Osteoblast (primary cell): Measurements from ENCODE around the gene MTFP1. TPM values are rescaled to one million over a fixed set of nuclear protein-coding genes. Genes with fewer than 3 reads are reported as not detected.
A peak's percentile ranks its signal among the peaks of the same experiment; 100 is the strongest.
"Not testable (repeated sequence)": the region's sequence is repeated elsewhere in the genome, so short reads cannot be mapped to it uniquely, and the experiment has no call there.

ENCODE experiments used
- DNase-seq: peaks from one replicate; pipeline ENCODE4 v3.0.0; 2011; ENCODE audit warnings: low spot score, mixed read lengths; ENCODE audit not compliant: insufficient read length; ENCODE audit errors: missing footprints
- H2AFZ ChIP-seq: 2 replicates; pipeline ENCODE4 v1.6.0; 2011; ENCODE audit warnings: mild to moderate bottlenecking, low read length
- H3K27ac ChIP-seq: 2 replicates; pipeline ENCODE4 v1.5.1; 2011; ENCODE audit warnings: mild to moderate bottlenecking, low read depth, low read length, moderate library complexity
- H3K27me3 ChIP-seq: 2 replicates; pipeline ENCODE4 v1.6.0; 2012; ENCODE audit warnings: mild to moderate bottlenecking, control low read depth, inconsistent platforms, low read length, moderate library complexity; ENCODE audit not compliant: insufficient read depth
- H3K36me3 ChIP-seq: 2 replicates; pipeline ENCODE4 v1.5.1; 2011; ENCODE audit warnings: mild to moderate bottlenecking, low read length, control low read depth, moderate library complexity; ENCODE audit not compliant: insufficient read depth
- H3K4me1 ChIP-seq: 2 replicates; pipeline ENCODE4 v1.5.1; 2011; ENCODE audit warnings: mild to moderate bottlenecking, low read length, control low read depth, moderate library complexity; ENCODE audit not compliant: insufficient read depth
- H3K4me2 ChIP-seq: 2 replicates; pipeline ENCODE4 v1.6.0; 2011; ENCODE audit warnings: mild to moderate bottlenecking, low read length; ENCODE audit not compliant: insufficient read depth
- H3K4me3 ChIP-seq: fragments of 200-600 bp; sonication (generic); 3 replicates; pipeline ENCODE4 v1.5.1; 2012; ENCODE audit warnings: mild to moderate bottlenecking, low read length, inconsistent platforms; ENCODE audit not compliant: insufficient read depth
- H3K79me2 ChIP-seq: 2 replicates; pipeline ENCODE4 v1.6.0; 2012; ENCODE audit warnings: mild to moderate bottlenecking, low read length, control low read depth, inconsistent platforms; ENCODE audit not compliant: insufficient read depth
- H3K9me3 ChIP-seq: 2 replicates; pipeline ENCODE4 v1.5.1; 2011; ENCODE audit warnings: low read depth, low read length, control low read depth
- H4K20me1 ChIP-seq: 2 replicates; pipeline ENCODE4 v1.6.0; 2012; ENCODE audit warnings: mild to moderate bottlenecking, low read length, control low read depth; ENCODE audit not compliant: insufficient read depth
- CTCF ChIP-seq: IDR thresholded peaks from 2 replicates; pipeline ENCODE4 v1.5.1; 2011; ENCODE audit warnings: mild to moderate bottlenecking, low read depth, low read length, moderate library complexity; ENCODE audit errors: extremely low read depth
- total RNA-seq: library from RNA; depleted of rRNA; stranded (reverse); fragments of >200 nt; gene quantifications from 2 replicates; pipeline ENCODE4 v1.2.3, GENCODE V29; 2012

MTFP1 gene
- total RNA-seq, 1 donor = 6.9 TPM

DNA sequence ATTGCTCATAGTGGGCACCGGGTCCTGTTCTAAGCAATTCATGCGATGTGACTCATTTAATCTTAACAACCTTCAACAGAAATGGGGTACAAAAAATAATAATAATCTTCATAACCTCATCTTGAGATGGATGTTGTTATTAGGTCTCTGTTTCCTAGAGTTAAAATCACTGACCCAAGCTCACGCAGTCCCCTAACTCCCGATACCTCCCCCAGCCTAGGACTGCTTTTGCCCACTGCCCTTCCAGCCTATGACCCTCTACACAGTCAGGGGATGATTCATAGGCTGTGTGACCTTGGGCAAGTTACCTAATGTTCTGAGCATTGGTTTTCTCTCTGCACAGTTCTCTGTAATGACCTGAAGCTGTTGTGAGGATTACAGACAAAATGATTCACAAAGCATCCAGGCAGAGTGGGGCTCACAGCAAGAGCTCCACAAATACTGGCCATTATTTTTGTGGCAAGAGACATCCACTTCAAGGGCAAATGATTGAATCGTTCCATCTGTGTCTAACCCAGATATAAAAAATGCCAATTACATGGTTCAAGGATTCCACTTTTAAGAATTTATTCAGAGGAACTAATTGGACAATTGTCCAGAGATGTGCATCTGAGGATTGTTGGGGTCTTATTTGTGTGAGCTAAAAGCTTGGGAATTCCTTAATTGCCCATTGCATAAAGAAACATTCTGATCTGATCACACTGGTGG, 20.0 kb downstream of the MTFP1 start:
- TF ChIP-seq CTCF = peak; percentile 2
- no peak for DNase-seq
- H4K20me1 ChIP-seq = no peaks in the 10 kb centered on the region

DNA sequence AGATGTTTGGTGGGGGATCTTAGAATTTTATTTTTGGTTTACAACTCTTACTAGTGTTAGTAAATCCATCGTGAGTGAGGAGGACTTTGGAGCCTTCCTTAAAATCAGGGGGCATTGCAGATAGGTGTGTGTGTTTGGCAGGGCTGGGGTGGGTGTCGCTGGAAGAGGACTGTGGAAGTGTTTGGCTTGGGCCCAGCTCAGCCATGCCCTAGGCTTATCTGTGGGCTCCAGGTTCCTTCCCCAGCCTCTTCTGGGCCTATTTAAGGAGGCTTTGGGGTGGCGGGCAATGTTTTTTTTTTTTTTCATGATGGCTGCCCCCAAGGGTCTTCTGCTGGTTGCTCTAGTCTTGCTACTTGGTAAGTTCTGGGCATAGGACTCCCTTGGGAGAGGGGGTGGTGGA, 22.1 kb downstream of the MTFP1 start:
- Histone ChIP-seq H3K9me3 (no peaks in the 10 kb centered on the region), H2AFZ (no peak overlapping the region), H4K20me1 (no peaks in the 10 kb centered on the region), H3K36me3 (no peaks in the 10 kb centered on the region), H3K4me1 (peaks cover 16% of the 10 kb centered on the region), H3K27ac (no peak overlapping the region), H3K4me2 (no peak overlapping the region), H3K79me2 (no peaks in the 10 kb centered on the region), H3K4me3 (no peak overlapping the region), H3K27me3 (no peaks in the 10 kb centered on the region)
- TF ChIP-seq CTCF = no peak
- no peak for DNase-seq

More for the DNA sequence above, 20.0 kb downstream of the MTFP1 start:
- H3K27me3 ChIP-seq = peaks cover 6% of the 10 kb centered on the region
- H2AFZ ChIP-seq = no peak overlapping the region
- H3K4me1 ChIP-seq = peaks cover 24% of the 10 kb centered on the region
- no peak overlapping the region for H3K4me3 ChIP-seq
- no peaks in the 10 kb centered on the region for H3K36me3 ChIP-seq
- H3K27ac ChIP-seq = no peak overlapping the region
- H3K79me2 ChIP-seq = no peaks in the 10 kb centered on the region
- peak overlapping the region; percentile 38 for H3K4me2 ChIP-seq
- no peaks in the 10 kb centered on the region for H3K9me3 ChIP-seq

DNA sequence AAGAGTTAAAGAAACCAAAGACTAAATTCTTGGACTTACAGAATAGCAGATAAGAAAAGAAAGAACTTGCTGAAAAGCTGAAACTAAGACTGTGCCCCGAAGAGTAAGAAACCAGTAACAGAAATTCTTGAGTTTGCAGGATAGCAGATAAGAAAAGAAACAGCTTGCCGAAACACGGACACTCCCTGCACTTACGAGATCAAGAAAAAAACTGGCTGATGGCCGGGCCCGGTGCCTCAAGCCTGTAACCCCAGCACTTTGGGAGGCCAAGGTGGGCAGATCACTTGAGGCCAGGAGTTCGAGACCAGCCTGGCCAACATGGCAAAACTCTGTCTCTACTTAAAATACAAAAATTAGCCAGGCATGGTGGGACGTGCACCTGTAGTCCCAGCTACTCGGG, 25.9 kb downstream of the MTFP1 start:
- H3K4me3 ChIP-seq, H3K9me3 ChIP-seq, DNase-seq: not testable (repeated sequence)

GRCh38 chr22:30452861-30453260, 27.3 kb downstream of the MTFP1 start:
- no peak overlapping the region for H3K4me3 ChIP-seq
- no peak overlapping the region for H3K4me2 ChIP-seq
- H3K79me2 ChIP-seq = no peaks in the 10 kb centered on the region
- no peak for TF ChIP-seq CTCF
- no peak overlapping the region for H2AFZ ChIP-seq
- no peak overlapping the region for H3K27ac ChIP-seq
- no peaks in the 10 kb centered on the region for H3K9me3 ChIP-seq
- H3K27me3 ChIP-seq = peaks cover 2% of the 10 kb centered on the region
- no peaks in the 10 kb centered on the region for H3K36me3 ChIP-seq
- H4K20me1 ChIP-seq = no peaks in the 10 kb centered on the region
- DNase-seq = no peak
- no peaks in the 10 kb centered on the region for H3K4me1 ChIP-seq

More for the DNA sequence above, 25.9 kb downstream of the MTFP1 start:
- H3K27ac ChIP-seq, H3K36me3 ChIP-seq, H3K27me3 ChIP-seq, H3K4me1 ChIP-seq, H3K4me2 ChIP-seq, H3K79me2 ChIP-seq, H4K20me1 ChIP-seq, H2AFZ ChIP-seq: not testable (repeated sequence)
